Raji (cell line): ENCODE results near the gene FNDC3A.

ENCODE experiments used
- POLR2A ChIP-seq: IDR thresholded peaks from 2 replicates; pipeline ENCODE4 v1.6.1; 2011; ENCODE audit warnings: low read depth, low read length, control low read depth; ENCODE audit not compliant: insufficient read depth

FNDC3A gene

GRCh38 chr13:49053906-49054305, 78.2 kb downstream of the FNDC3A start:
- no peak for TF ChIP-seq POLR2A

- TF ChIP-seq POLR2A, result no peak
These were observed 79.3 kb downstream of the FNDC3A start for GRCh38 chr13:49055021-49055420.

GRCh38 chr13:49057176-49057575, 81.5 kb downstream of the FNDC3A start:
- no peak for TF ChIP-seq POLR2A

- TF ChIP-seq POLR2A, result no peak
These were observed 83.0 kb downstream of the FNDC3A start for GRCh38 chr13:49058761-49059160.

- no peak for TF ChIP-seq POLR2A
These were observed 85.1 kb downstream of the FNDC3A start for GRCh38 chr13:49060678-49061387.

- no peak for TF ChIP-seq POLR2A
These were observed 86.7 kb downstream of the FNDC3A start for GRCh38 chr13:49062297-49062896.

GRCh38 chr13:49063011-49063410, 87.3 kb downstream of the FNDC3A start:
- TF ChIP-seq POLR2A, result no peak

GRCh38 chr13:49063497-49063896, 87.8 kb downstream of the FNDC3A start:
- TF ChIP-seq POLR2A, result no peak

GRCh38 chr13:49064476-49064875, 88.8 kb downstream of the FNDC3A start:
- no peak for TF ChIP-seq POLR2A

GRCh38 chr13:49066856-49067255, 91.1 kb downstream of the FNDC3A start:
- TF ChIP-seq POLR2A, result no peak

GRCh38 chr13:49071341-49071937, 95.7 kb downstream of the FNDC3A start:
- TF ChIP-seq POLR2A, result no peak

- TF ChIP-seq POLR2A, result no peak
These were observed 107.2 kb downstream of the FNDC3A start for GRCh38 chr13:49082653-49083536.

GRCh38 chr13:49084961-49085360, 109.2 kb downstream of the FNDC3A start:
- no peak for TF ChIP-seq POLR2A

- TF ChIP-seq POLR2A, result no peak
These were observed 111.0 kb downstream of the FNDC3A start for GRCh38 chr13:49086722-49087121.

- TF ChIP-seq POLR2A, result no peak
These were observed 117.7 kb downstream of the FNDC3A start for GRCh38 chr13:49093376-49093775.
